GM15510 (cell line): Measurements from ENCODE around the gene IPO9.

ENCODE experiments used
- POLR2A ChIP-seq: IDR thresholded peaks from 3 replicates; pipeline ENCODE4 v1.6.1; 2011; ENCODE audit warnings: borderline replicate concordance; ENCODE audit not compliant: insufficient read length; ENCODE audit errors: extremely low read depth

The IPO9 gene

GRCh38 chr1:201859424-201859823, 30.5 kb downstream of the IPO9 start:
- no peak for TF ChIP-seq POLR2A

DNA sequence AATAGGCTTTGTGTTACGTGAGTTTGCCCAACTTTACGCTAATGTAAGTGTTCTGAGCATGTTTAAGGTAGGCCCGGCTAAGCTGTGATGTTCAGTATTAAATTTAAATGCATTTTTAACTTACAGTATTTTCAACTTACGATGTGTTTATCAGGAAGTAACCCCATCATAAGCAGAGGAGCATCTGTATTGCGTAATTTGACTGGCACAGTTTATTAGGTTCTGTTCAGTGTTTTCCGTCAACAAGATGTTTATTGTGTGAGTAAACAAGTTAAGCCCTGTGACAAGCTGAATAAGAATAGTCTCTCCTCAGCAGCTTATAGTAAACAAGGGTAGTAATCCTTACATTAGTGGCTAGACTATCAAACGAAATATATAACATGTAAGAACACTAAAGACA, 32.5 kb downstream of the IPO9 start:
- no peak for TF ChIP-seq POLR2A

DNA sequence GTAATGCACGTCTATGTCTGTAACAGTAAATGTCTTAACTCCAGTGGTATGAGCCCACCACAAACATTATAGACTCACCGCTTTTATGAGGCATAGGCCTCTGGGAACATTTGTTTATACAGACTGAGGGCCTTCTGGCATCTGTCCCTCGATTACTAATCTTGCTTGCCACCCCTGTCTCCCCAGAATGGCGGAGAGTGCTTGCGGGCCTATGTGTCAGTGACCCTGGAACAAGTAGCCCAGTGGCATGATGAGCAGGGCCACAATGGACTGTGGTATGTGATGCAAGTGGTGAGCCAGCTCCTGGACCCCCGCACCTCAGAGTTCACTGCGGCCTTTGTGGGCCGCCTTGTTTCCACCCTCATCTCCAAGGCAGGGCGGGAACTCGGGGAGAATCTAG, 41.4 kb downstream of the IPO9 start:
- TF ChIP-seq POLR2A = no peak

- TF ChIP-seq POLR2A = no peak
Observed at GRCh38 chr1:201874672-201875071, 45.7 kb downstream of the IPO9 start.

- TF ChIP-seq POLR2A = no peak
Observed at GRCh38 chr1:201876148-201876818, 47.3 kb downstream of the IPO9 start.

- TF ChIP-seq POLR2A = no peak
Observed at GRCh38 chr1:201877877-201878401, 49.0 kb downstream of the IPO9 start.

- no peak for TF ChIP-seq POLR2A
Observed at GRCh38 chr1:201880928-201881571, 52.1 kb downstream of the IPO9 start.

- TF ChIP-seq POLR2A = no peak
Observed at GRCh38 chr1:201881617-201882016, 52.7 kb downstream of the IPO9 start.

DNA sequence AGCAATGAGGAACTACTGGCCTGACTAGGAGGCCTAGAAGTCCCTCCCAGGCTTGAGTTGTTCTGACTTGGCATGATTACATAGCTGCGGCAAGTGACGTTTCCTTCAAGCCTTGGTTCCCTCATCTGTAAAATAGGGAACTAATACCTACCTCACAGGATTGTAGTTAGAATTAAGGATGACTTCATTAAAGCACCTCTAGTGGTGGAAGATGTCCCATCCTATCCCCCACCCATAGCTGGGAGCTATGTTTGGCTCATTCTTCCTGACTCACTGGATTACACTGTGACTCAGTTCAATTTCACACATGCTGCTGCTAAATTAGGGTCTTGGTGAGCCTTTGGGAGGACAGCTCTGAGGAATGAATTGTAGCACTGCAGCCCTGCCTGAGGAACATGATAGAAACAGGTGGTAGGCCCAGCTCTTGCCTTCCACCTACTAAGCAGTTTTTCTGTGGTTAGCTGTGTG, 53.7 kb downstream of the IPO9 start:
- no peak for TF ChIP-seq POLR2A

DNA sequence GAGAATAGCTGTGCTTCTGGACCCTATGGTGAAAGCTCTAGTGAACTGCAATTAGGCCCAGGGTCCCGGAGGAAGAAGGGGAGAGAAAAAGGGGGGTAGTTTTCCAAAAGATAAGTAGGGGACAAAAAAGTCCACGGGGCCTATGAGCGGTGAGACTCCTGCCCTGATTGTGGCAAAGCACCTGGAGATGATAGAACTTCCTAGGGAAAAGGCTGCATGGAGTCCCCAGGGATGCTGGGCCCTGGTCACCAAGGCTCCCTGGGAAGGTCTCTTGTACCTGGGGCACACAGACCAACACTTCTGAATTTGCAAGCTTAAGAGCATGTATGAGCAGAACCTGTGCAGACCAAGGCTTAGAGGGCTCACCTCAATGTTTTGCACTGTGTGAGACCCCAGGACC, 54.3 kb downstream of the IPO9 start:
- no peak for TF ChIP-seq POLR2A

DNA sequence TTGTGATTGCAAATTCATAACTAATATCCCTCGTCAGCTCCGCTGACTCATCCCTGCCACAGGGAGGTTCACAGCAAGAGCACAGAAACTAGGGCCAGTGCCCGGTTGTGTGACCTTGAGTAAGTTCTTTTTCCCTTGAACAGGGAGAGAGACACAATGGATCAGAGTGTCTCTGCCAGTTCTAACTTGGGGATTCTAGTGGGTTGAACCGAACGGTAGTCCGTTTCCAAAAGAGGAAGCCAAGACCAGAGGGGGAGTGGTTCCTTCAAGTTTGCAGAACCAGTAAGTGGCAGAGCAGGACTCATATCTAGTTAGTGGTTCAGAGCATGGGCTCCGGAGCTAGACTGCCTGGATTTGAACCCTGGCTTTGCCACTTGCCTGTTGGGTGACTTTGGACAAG, 54.8 kb downstream of the IPO9 start:
- no peak for TF ChIP-seq POLR2A

DNA sequence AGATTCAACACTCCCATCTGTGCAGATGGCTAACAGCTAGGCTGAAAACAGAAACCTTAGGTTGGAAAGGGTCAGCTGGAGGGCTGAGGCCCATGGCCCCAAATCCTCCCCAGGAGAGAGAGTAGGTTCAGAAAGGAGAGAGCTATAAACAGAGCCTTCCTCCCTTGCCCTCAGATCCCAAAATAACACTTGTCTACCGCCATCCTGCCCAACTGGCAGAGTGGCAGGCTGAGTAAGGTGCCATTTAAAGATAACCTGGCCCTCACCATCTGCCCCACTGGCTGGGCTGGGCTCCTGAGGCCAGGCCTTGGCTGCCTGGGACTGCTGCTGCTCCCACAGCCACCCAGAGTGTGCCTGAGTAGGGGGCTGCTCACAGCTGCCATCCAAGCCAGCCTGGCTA, 55.5 kb downstream of the IPO9 start:
- no peak for TF ChIP-seq POLR2A

DNA sequence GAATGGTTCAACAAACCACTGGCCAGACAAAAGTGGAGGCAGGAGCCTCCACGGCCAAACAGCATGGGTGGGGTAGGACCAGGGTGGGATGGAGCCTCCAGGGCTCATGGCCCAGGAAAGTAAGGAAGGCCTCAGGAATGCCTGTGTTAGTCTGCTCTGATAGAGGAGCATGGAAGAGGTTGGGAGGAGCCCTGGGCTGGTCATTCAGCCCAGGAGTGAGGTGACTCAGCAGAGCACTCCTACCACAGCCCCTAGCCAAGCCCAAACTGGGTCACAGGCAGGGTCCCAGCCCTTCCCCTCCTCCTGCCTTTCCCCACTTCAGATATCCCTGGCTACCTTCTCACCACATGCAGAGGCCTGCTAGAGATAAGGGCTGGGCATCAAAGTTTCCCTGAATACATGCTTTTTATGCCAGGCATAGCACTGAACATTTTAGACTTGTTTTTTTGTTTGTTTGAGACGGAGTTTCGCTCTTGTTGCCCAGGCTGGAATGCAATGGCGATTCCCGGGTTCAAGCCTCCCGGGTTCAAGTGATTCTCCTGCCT, 56.6 kb downstream of the IPO9 start:
- TF ChIP-seq POLR2A = no peak

GRCh38 chr1:201886103-201886885, 57.3 kb downstream of the IPO9 start:
- TF ChIP-seq POLR2A = no peak

DNA sequence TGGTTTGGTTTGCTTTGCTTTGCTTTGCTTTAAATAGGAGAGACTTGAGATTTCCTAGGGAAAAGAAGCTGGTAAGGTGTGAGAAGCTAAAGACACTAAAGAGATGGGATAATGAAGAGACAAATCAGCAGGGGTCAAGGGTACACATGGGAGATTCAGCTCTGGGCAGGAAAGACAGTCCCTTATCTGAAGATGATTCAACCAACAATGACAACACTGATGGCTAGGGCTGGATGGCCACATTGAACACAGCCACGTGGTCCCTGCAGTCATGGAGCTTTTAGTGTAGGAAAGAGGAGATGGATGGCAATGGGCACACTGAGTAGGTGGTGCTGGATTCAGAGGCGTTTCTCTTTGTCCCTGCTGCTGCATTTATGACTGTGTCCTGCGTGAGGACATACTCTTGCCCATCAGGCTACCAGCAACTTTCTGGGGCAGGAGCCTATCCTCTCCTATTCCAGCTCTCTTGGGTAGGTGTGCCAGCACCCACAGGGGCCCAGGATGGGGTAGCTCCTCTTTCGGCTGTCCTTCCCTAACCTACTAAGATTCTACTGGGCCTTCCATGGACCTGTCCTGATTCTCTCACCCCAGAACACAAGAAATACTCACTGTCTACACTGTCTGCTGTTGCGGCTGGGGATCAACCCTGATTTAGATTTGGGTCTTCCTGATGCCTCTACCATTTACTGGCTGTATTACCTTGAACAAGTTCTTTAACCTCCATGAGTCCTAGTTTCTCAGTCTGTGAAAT, 58.3 kb downstream of the IPO9 start:
- TF ChIP-seq POLR2A = no peak
